H9 (cell line): ENCODE data around the gene MUSK. TPM values are rescaled to one million over a fixed set of nuclear protein-coding genes. Genes with fewer than 3 reads are reported as not detected.

Source experiments
- DNase-seq: peaks from one replicate; pipeline ENCODE4 v3.0.0-alpha.2; 2017
- H2AFZ ChIP-seq: one replicate; pipeline ENCODE4 v1.6.1; 2013; ENCODE audit warnings: mild to moderate bottlenecking, low read length, control low read depth, moderate library complexity
- H2AK5ac ChIP-seq: 2 replicates; pipeline ENCODE4 v1.6.1; 2013; ENCODE audit warnings: low read length, control low read depth, mixed read lengths; ENCODE audit not compliant: insufficient read length
- H2BK120ac ChIP-seq: one replicate; pipeline ENCODE4 v1.6.1; 2013; ENCODE audit warnings: low read depth, mild to moderate bottlenecking, low read length, control low read depth, inconsistent platforms; ENCODE audit not compliant: poor library complexity, severe bottlenecking
- H2BK12ac ChIP-seq: 2 replicates; pipeline ENCODE4 v1.6.1; 2013; ENCODE audit warnings: low read length, control low read depth, mixed read lengths, low read depth; ENCODE audit not compliant: insufficient read length
- H2BK15ac ChIP-seq: 2 replicates; pipeline ENCODE4 v1.6.1; 2013; ENCODE audit warnings: low read depth, low read length, control low read depth
- H2BK20ac ChIP-seq: one replicate; pipeline ENCODE4 v1.6.1; 2013; ENCODE audit warnings: low read depth, mild to moderate bottlenecking, low read length, control low read depth, inconsistent platforms; ENCODE audit not compliant: poor library complexity, severe bottlenecking
- H2BK5ac ChIP-seq: 2 replicates; pipeline ENCODE4 v1.6.1; 2013; ENCODE audit warnings: low read length, control low read depth, mixed read lengths; ENCODE audit not compliant: insufficient read length
- H3K14ac ChIP-seq: 2 replicates; pipeline ENCODE4 v1.6.1; 2013; ENCODE audit warnings: low read length, control low read depth; ENCODE audit not compliant: insufficient read depth
- H3K18ac ChIP-seq: 2 replicates; pipeline ENCODE4 v1.6.1; 2013; ENCODE audit warnings: low read depth, mild to moderate bottlenecking, mixed read lengths, low read length, control low read depth; ENCODE audit not compliant: insufficient read length
- H3K23ac ChIP-seq: 2 replicates; pipeline ENCODE4 v1.6.1; 2013; ENCODE audit warnings: low read length, control low read depth, mixed read lengths, low read depth; ENCODE audit not compliant: insufficient read length
- H3K23me2 ChIP-seq: 2 replicates; pipeline ENCODE4 v1.6.1; 2013; ENCODE audit warnings: low read depth, mild to moderate bottlenecking, mixed read lengths, low read length, control low read depth; ENCODE audit not compliant: insufficient read length, poor library complexity, severe bottlenecking
- H3K27ac ChIP-seq: 2 replicates; pipeline ENCODE4 v1.5.1; 2013; ENCODE audit warnings: low read length, control low read depth, mixed read lengths, low read depth; ENCODE audit not compliant: insufficient read length
- H3K27me3 ChIP-seq: 2 replicates; pipeline ENCODE4 v1.6.1; 2013; ENCODE audit warnings: low read length, control low read depth, inconsistent platforms; ENCODE audit not compliant: insufficient read depth
- H3K4ac ChIP-seq: 2 replicates; pipeline ENCODE4 v1.6.1; 2013; ENCODE audit warnings: low read depth, mild to moderate bottlenecking, control low read depth, inconsistent platforms, low read length, moderate library complexity
- H3K4me1 ChIP-seq: 2 replicates; pipeline ENCODE4 v1.6.1; 2013; ENCODE audit warnings: low read length, control low read depth, inconsistent platforms; ENCODE audit not compliant: insufficient read depth
- H3K4me2 ChIP-seq: 2 replicates; pipeline ENCODE4 v1.6.1; 2013; ENCODE audit warnings: low read length, control low read depth, mixed read lengths; ENCODE audit not compliant: insufficient read length, insufficient read depth
- H3K56ac ChIP-seq: 2 replicates; pipeline ENCODE4 v1.6.1; 2013; ENCODE audit warnings: low read depth, mild to moderate bottlenecking, mixed read lengths, low read length, control low read depth; ENCODE audit not compliant: insufficient read length
- H3K79me1 ChIP-seq: 2 replicates; pipeline ENCODE4 v1.6.1; 2013; ENCODE audit warnings: low read depth, mild to moderate bottlenecking, moderate library complexity, low read length, control low read depth, inconsistent platforms; ENCODE audit not compliant: insufficient read depth, poor library complexity, severe bottlenecking
- H3K79me2 ChIP-seq: 2 replicates; pipeline ENCODE4 v1.6.1; 2013; ENCODE audit warnings: low read length, control low read depth, inconsistent platforms; ENCODE audit not compliant: insufficient read depth
- H3K9ac ChIP-seq: 2 replicates; pipeline ENCODE4 v1.6.1; 2013; ENCODE audit warnings: low read length, control low read depth, mixed read lengths; ENCODE audit not compliant: insufficient read length; ENCODE audit errors: extremely low read depth
- H3K9me3 ChIP-seq: one replicate; pipeline ENCODE4 v1.6.1; 2013; ENCODE audit warnings: low read depth, low read length, inconsistent platforms; ENCODE audit not compliant: control insufficient read depth
- H3T11ph ChIP-seq: one replicate; pipeline ENCODE4 v1.6.1; 2013; ENCODE audit warnings: mild to moderate bottlenecking, low read length, control low read depth, inconsistent platforms
- H4K20me1 ChIP-seq: one replicate; pipeline ENCODE4 v1.6.1; 2013; ENCODE audit not compliant: control insufficient read depth, insufficient read length, insufficient read depth
- H4K5ac ChIP-seq: 2 replicates; pipeline ENCODE4 v1.6.1; 2013; ENCODE audit warnings: low read depth, mild to moderate bottlenecking, mixed read lengths, low read length, control low read depth; ENCODE audit not compliant: insufficient read length
- H4K8ac ChIP-seq: replicated peaks from 2 replicates; pipeline ENCODE4 v1.6.1; 2013; ENCODE audit warnings: low read length, control low read depth, mixed read lengths, low read depth; ENCODE audit not compliant: insufficient read length
- H4K91ac ChIP-seq: 2 replicates; pipeline ENCODE4 v1.6.1; 2013; ENCODE audit warnings: low read depth, mild to moderate bottlenecking, moderate library complexity, mixed read lengths, low read length, control low read depth; ENCODE audit not compliant: insufficient read length
- H3K27ac Mint-ChIP-seq, 3 experiments: 2 replicates in 2 of 3; 3 replicates in 1 of 3; pipeline ENCODE4 v1.8.0; 2020 to 2021; ENCODE audit warnings: mixed read lengths in 3 of 3, mild to moderate bottlenecking in 1 of 3, moderate library complexity in 1 of 3
- H3K27me3 Mint-ChIP-seq: 2 replicates; pipeline ENCODE4 v1.8.0; 2021; ENCODE audit warnings: low read depth, mild to moderate bottlenecking, moderate library complexity, mixed read lengths
- H3K36me3 Mint-ChIP-seq, 3 experiments: 2 replicates in 2 of 3; 3 replicates in 1 of 3; pipeline ENCODE4 v1.8.0; 2020 to 2021; ENCODE audit warnings: low read depth in 3 of 3, mixed read lengths in 3 of 3; ENCODE audit not compliant: insufficient read depth in 1 of 3
- H3K4me1 Mint-ChIP-seq, 2 experiments: 2 replicates each; pipeline ENCODE4 v1.8.0; 2020; ENCODE audit warnings: mixed read lengths in 2 of 2
- H3K4me3 Mint-ChIP-seq, 2 experiments: 2 replicates in 1 of 2; 3 replicates in 1 of 2; pipeline ENCODE4 v1.8.0; 2020 to 2021; ENCODE audit warnings: mild to moderate bottlenecking in 2 of 2, mixed read lengths in 2 of 2, moderate library complexity in 1 of 2
- H3K9me3 Mint-ChIP-seq, 2 experiments: 2 replicates in 1 of 2; 3 replicates in 1 of 2; pipeline ENCODE4 v1.8.0; 2020; ENCODE audit warnings: mild to moderate bottlenecking in 2 of 2, mixed read lengths in 2 of 2, moderate library complexity in 1 of 2
- CTCF ChIP-seq: fragments of 200-600 bp; sonication (generic); conservative IDR thresholded peaks from 3 replicates; pipeline ENCODE4 v1.8.0; 2021; ENCODE audit warnings: antibody characterized with exemption, mild to moderate bottlenecking
- total RNA-seq: library from RNA; stranded (reverse); gene quantifications from 2 replicates; pipeline ENCODE4 v1.2.1, GENCODE V29; 2021

Gene MUSK
- total RNA-seq, 1 experiment from 2014 or later = not detected

- no peak overlapping the region for H3K4me2 ChIP-seq
- H3K36me3 Mint-ChIP-seq = no peaks in the 10 kb centered on the region
- H2BK120ac ChIP-seq = no peak overlapping the region
Measured at GRCh38 chr9:110788871-110789270, 120.3 kb downstream of the MUSK start.

More at GRCh38 chr9:110788871-110789270, 120.3 kb downstream of the MUSK start:
- H3K4me1 Mint-ChIP-seq = no peaks in the 10 kb centered on the region
- no peak overlapping the region for H2BK20ac ChIP-seq
- no peak overlapping the region for H3K56ac ChIP-seq
- H3K23ac ChIP-seq = no peak overlapping the region
- H3K4me1 ChIP-seq = no peaks in the 10 kb centered on the region
- H3K23me2 ChIP-seq = no peaks in the 10 kb centered on the region
- TF ChIP-seq CTCF = no peak
- H3K9me3 ChIP-seq = no peaks in the 10 kb centered on the region
- H3K27ac Mint-ChIP-seq = no peak overlapping the region
- H3K9ac ChIP-seq = no peak overlapping the region
- no peak overlapping the region for H3K4me3 Mint-ChIP-seq
- H3K27me3 ChIP-seq = no peaks in the 10 kb centered on the region
- no peaks in the 10 kb centered on the region for H3K27me3 Mint-ChIP-seq
- no peaks in the 10 kb centered on the region for H3K79me2 ChIP-seq
- H3K14ac ChIP-seq = no peak overlapping the region
- H2AK5ac ChIP-seq = no peak overlapping the region
- H4K20me1 ChIP-seq = no peaks in the 10 kb centered on the region
- no peak overlapping the region for H4K8ac ChIP-seq
- H3K4ac ChIP-seq = no peak overlapping the region
- no peaks in the 10 kb centered on the region for H3K79me1 ChIP-seq
- no peak overlapping the region for H2BK15ac ChIP-seq
- H3K9me3 Mint-ChIP-seq = no peaks in the 10 kb centered on the region
- no peak overlapping the region for H3T11ph ChIP-seq
- H2BK12ac ChIP-seq = no peak overlapping the region
- no peak overlapping the region for H2BK5ac ChIP-seq
- H2AFZ ChIP-seq = no peak overlapping the region
- DNase-seq = no peak
- H4K5ac ChIP-seq = no peak overlapping the region
- no peak overlapping the region for H3K27ac ChIP-seq
- no peak overlapping the region for H3K18ac ChIP-seq
- no peak overlapping the region for H4K91ac ChIP-seq
